ENCODE results near the gene ZSCAN30. TPM values are rescaled to one million over a fixed set of nuclear protein-coding genes. Genes with fewer than 3 reads are reported as not detected.

Gene ZSCAN30
- total RNA-seq, 1 donor from 2014 or later: 19.4 TPM

GRCh38 chr18:35247412-35248249, 42.4 kb downstream of the ZSCAN30 start:
- peaks cover 0 to 48% of the 10 kb centered on the region in 2 donors for H3K36me3 ChIP-seq

DNA sequence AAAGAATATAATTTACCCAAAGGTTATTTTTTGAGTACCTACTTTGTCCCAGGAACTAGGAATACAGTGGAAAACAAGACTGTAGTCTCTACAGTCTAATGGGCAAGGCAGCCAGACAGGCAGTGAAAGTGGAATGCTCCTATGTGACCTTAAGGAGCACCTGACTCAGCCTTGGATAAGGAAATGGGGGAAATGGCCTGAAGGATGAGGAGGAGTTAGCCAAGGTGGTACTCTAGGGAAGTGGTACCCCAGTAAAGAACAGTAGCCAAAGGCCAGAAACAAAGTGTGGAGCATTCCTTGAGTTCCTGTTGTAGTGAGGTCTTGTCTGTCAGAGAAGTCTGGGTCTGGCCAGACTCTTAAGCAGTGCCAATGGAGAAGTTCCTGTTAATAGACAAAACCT, 43.2 kb downstream of the ZSCAN30 start:
- Histone ChIP-seq H3K4me1 (peaks cover 9% of the 10 kb centered on the region), H3K4me3 (no peak overlapping the region), H3K9me3 (no peaks in the 10 kb centered on the region), H3K27me3 (no peaks in the 10 kb centered on the region), H3K27ac (no peak overlapping the region), H3K36me3 (peaks cover 0 to 51% of the 10 kb centered on the region in 2 donors)
- DNase-seq (ENCODE audit: extremely low spot score in 2 of 2): no peak
- intact Hi-C loops (cut with DNase I): no loop called here
- TF ChIP-seq, protein P1, sequence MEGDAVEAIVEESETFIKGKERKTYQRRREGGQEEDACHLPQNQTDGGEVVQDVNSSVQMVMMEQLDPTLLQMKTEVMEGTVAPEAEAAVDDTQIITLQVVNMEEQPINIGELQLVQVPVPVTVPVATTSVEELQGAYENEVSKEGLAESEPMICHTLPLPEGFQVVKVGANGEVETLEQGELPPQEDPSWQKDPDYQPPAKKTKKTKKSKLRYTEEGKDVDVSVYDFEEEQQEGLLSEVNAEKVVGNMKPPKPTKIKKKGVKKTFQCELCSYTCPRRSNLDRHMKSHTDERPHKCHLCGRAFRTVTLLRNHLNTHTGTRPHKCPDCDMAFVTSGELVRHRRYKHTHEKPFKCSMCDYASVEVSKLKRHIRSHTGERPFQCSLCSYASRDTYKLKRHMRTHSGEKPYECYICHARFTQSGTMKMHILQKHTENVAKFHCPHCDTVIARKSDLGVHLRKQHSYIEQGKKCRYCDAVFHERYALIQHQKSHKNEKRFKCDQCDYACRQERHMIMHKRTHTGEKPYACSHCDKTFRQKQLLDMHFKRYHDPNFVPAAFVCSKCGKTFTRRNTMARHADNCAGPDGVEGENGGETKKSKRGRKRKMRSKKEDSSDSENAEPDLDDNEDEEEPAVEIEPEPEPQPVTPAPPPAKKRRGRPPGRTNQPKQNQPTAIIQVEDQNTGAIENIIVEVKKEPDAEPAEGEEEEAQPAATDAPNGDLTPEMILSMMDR (IDR thresholded peaks at IDR 0.05): no peak
- no peak for TF ChIP-seq POLR2A (IDR thresholded peaks at IDR 0.05)
- TF ChIP-seq POLR2AphosphoS5 (IDR thresholded peaks at IDR 0.05; ENCODE audit: insufficient read depth in 1 of 2, low read depth in 1 of 2): no peak

More at GRCh38 chr18:35247412-35248249, 42.4 kb downstream of the ZSCAN30 start:
- no peaks in the 10 kb centered on the region for H3K9me3 ChIP-seq
- no peaks in the 10 kb centered on the region for H3K27me3 ChIP-seq
- H3K4me1 ChIP-seq: peaks cover 1% of the 10 kb centered on the region
- no peak overlapping the region for H3K27ac ChIP-seq
- DNase-seq (ENCODE audit: extremely low spot score in 2 of 2): no peak
- intact Hi-C loops (cut with DNase I): no loop called here
- TF ChIP-seq POLR2A (IDR thresholded peaks at IDR 0.05) (no peak), POLR2AphosphoS5 (IDR thresholded peaks at IDR 0.05; ENCODE audit: insufficient read depth in 1 of 2, low read depth in 1 of 2) (no peak)
- TF ChIP-seq, protein P1 (IDR thresholded peaks at IDR 0.05): no peak
- H3K4me3 ChIP-seq: no peak overlapping the region

DNA sequence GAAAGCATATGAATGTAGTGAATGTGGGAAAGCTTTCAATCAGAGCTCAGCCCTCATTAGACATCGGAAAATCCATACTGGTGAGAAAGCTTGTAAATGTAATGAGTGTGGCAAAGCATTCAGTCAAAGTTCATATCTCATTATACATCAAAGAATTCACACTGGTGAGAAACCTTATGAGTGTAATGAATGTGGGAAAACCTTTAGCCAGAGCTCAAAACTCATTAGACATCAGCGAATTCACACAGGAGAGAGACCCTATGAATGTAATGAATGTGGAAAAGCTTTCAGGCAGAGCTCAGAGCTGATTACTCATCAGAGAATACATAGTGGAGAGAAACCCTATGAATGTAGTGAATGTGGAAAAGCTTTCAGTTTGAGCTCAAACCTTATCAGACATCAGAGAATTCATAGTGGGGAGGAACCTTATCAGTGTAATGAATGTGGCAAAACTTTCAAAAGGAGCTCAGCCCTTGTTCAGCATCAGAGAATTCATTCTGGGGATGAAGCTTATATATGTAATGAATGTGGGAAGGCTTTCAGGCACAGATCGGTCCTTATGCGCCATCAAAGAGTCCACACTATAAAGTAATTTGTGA, 44.2 kb downstream of the ZSCAN30 start:
- DNase-seq (ENCODE audit: extremely low spot score in 2 of 2): no peak
- H3K36me3 ChIP-seq: peaks cover 0 to 51% of the 10 kb centered on the region in 2 donors
- no peak for TF ChIP-seq POLR2A (IDR thresholded peaks at IDR 0.05)
- no peak for TF ChIP-seq POLR2AphosphoS5 (IDR thresholded peaks at IDR 0.05; ENCODE audit: insufficient read depth in 1 of 2, low read depth in 1 of 2)
- TF ChIP-seq, protein P1 (IDR thresholded peaks at IDR 0.05): no peak
- peaks cover 12% of the 10 kb centered on the region for H3K4me1 ChIP-seq
- H3K27me3 ChIP-seq: no peaks in the 10 kb centered on the region
- no peak overlapping the region for H3K27ac ChIP-seq
- no peak overlapping the region for H3K4me3 ChIP-seq
- no peaks in the 10 kb centered on the region for H3K9me3 ChIP-seq
- intact Hi-C loops (cut with DNase I): no loop called here

DNA sequence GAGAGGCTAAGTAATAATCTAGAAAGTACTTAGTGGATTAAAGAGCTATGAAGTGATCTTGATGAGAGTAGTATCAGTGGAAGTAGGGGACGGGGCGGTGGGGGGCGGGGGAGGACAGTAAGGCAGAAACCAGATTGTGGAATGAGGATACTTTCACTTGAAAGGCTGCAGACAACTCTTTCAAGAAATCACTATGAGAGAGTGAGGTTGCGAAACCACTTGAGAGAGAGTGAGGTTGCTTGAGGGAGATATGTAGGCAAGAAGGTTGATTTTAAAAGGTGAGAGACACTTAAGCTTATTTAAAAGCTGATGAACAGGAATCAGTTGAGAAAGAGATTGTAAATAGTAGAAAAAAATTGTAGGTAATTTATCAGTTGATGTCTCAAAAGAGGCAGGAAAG, 45.4 kb downstream of the ZSCAN30 start:
- intact Hi-C loops (cut with DNase I): loop anchor here (5.0 kb wide), 1 partner anchor 98 kb away; the partner anchor contains the start of gene ZNF24
- Histone ChIP-seq H3K36me3 (peaks cover 0 to 46% of the 10 kb centered on the region in 2 donors), H3K27ac (no peak overlapping the region), H3K9me3 (no peaks in the 10 kb centered on the region), H3K27me3 (no peaks in the 10 kb centered on the region), H3K4me1 (peaks cover 17% of the 10 kb centered on the region), H3K4me3 (no peak overlapping the region)
- TF ChIP-seq, protein P1 (IDR thresholded peaks at IDR 0.05): no peak
- no peak for TF ChIP-seq POLR2A (IDR thresholded peaks at IDR 0.05)
- no peak for TF ChIP-seq POLR2AphosphoS5 (IDR thresholded peaks at IDR 0.05; ENCODE audit: insufficient read depth in 1 of 2, low read depth in 1 of 2)
- DNase-seq (ENCODE audit: extremely low spot score in 2 of 2): no peak

Data from vagina (tissue), 2 donors.